Mucosa of stomach (tissue), 1 donor: ENCODE data around the gene CCNL2.

Experiments used
- H3K27me3 ChIP-seq: one replicate; pipeline ENCODE4 v1.7.0; 2013; ENCODE audit warnings: mild to moderate bottlenecking, low read length; ENCODE audit not compliant: control insufficient read depth, insufficient read depth
- H3K36me3 ChIP-seq: one replicate; pipeline ENCODE4 v1.7.0; 2013; ENCODE audit warnings: low read length; ENCODE audit not compliant: control insufficient read depth, insufficient read depth
- H3K4me1 ChIP-seq: one replicate; pipeline ENCODE4 v1.7.0; 2013; ENCODE audit warnings: mild to moderate bottlenecking, low read length; ENCODE audit not compliant: control insufficient read depth, insufficient read depth
- H3K4me3 ChIP-seq: one replicate; pipeline ENCODE4 v1.7.0; 2013; ENCODE audit warnings: low read length
- H3K9ac ChIP-seq: one replicate; pipeline ENCODE4 v1.7.0; 2013; ENCODE audit warnings: mild to moderate bottlenecking, low read length, moderate library complexity
- H3K9me3 ChIP-seq: one replicate; pipeline ENCODE4 v1.7.0; 2013; ENCODE audit warnings: mild to moderate bottlenecking, low read length, moderate library complexity; ENCODE audit not compliant: control insufficient read depth
- donor health status: Pancreatic carcinoma.

CCNL2 gene

GRCh38 chr1:1340791-1341548, 58.2 kb downstream of the CCNL2 start:
- H3K9me3 ChIP-seq, result no peaks in the 10 kb centered on the region
- H3K4me1 ChIP-seq, result peaks cover 34% of the 10 kb centered on the region
- H3K36me3 ChIP-seq, result no peaks in the 10 kb centered on the region
- H3K9ac ChIP-seq, result no peak overlapping the region
- H3K4me3 ChIP-seq, result no peak overlapping the region
- H3K27me3 ChIP-seq, result no peaks in the 10 kb centered on the region

- H3K27me3 ChIP-seq, result no peaks in the 10 kb centered on the region
- no peaks in the 10 kb centered on the region for H3K36me3 ChIP-seq
- H3K4me3 ChIP-seq, result no peak overlapping the region
- peaks cover 26% of the 10 kb centered on the region for H3K4me1 ChIP-seq
- H3K9me3 ChIP-seq, result no peaks in the 10 kb centered on the region
- H3K9ac ChIP-seq, result no peak overlapping the region
Measured at GRCh38 chr1:1340185-1340584, 59.0 kb downstream of the CCNL2 start.

- H3K9ac ChIP-seq, result no peak overlapping the region
- no peaks in the 10 kb centered on the region for H3K27me3 ChIP-seq
- H3K4me3 ChIP-seq, result no peak overlapping the region
- no peaks in the 10 kb centered on the region for H3K36me3 ChIP-seq
- no peaks in the 10 kb centered on the region for H3K9me3 ChIP-seq
- H3K4me1 ChIP-seq, result peaks cover 9% of the 10 kb centered on the region
Measured at GRCh38 chr1:1338278-1338677, 60.9 kb downstream of the CCNL2 start.

- Histone ChIP-seq H3K27me3 (no peaks in the 10 kb centered on the region), H3K9ac (no peak overlapping the region), H3K9me3 (no peaks in the 10 kb centered on the region), H3K4me3 (no peak overlapping the region), H3K4me1 (peaks cover 14% of the 10 kb centered on the region), H3K36me3 (no peaks in the 10 kb centered on the region)
Measured at GRCh38 chr1:1337793-1338147, 61.4 kb downstream of the CCNL2 start.

- Histone ChIP-seq H3K36me3 (no peaks in the 10 kb centered on the region), H3K4me1 (peaks cover 17% of the 10 kb centered on the region), H3K27me3 (no peaks in the 10 kb centered on the region), H3K4me3 (no peak overlapping the region), H3K9ac (no peak overlapping the region), H3K9me3 (no peaks in the 10 kb centered on the region)
Measured at GRCh38 chr1:1336931-1337792, 62.0 kb downstream of the CCNL2 start.

GRCh38 chr1:1336446-1336845, 62.7 kb downstream of the CCNL2 start:
- peaks cover 3% of the 10 kb centered on the region for H3K27me3 ChIP-seq
- peaks cover 18% of the 10 kb centered on the region for H3K4me1 ChIP-seq
- H3K9me3 ChIP-seq, result no peaks in the 10 kb centered on the region
- no peaks in the 10 kb centered on the region for H3K36me3 ChIP-seq
- H3K4me3 ChIP-seq, result no peak overlapping the region
- no peak overlapping the region for H3K9ac ChIP-seq

- H3K36me3 ChIP-seq, result no peaks in the 10 kb centered on the region
- H3K27me3 ChIP-seq, result peaks cover 9% of the 10 kb centered on the region
Measured at GRCh38 chr1:1335792-1336248, 63.3 kb downstream of the CCNL2 start.

More at GRCh38 chr1:1335792-1336248, 63.3 kb downstream of the CCNL2 start:
- peaks cover 24% of the 10 kb centered on the region for H3K4me1 ChIP-seq
- H3K4me3 ChIP-seq, result no peak overlapping the region
- H3K9ac ChIP-seq, result no peak overlapping the region
- no peaks in the 10 kb centered on the region for H3K9me3 ChIP-seq
